ENCODE measurements around the gene PLAC9.

The PLAC9 gene

DNA sequence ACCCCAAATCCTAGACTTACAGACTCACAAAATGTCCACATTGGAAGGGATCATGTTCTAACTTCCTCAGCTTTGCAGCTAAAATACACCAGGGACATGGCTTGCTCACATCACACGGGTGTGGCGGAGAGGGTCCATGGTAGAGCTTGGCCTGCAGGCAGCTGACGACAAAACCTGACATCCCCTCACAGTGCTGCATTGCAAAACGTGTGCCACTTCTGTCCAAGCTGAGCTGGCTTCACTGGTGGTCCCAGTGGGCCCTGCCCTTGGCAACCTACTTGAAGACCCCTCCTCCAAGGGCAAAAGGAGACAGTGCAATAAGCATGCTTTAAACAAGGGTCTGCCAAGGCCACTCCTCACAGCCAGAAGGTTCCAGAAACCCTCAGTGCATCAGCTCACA lies 50.9 kb downstream of the PLAC9 start:
- no peak for DNase-seq (ENCODE audit: low read depth in 2 of 2)

DNA sequence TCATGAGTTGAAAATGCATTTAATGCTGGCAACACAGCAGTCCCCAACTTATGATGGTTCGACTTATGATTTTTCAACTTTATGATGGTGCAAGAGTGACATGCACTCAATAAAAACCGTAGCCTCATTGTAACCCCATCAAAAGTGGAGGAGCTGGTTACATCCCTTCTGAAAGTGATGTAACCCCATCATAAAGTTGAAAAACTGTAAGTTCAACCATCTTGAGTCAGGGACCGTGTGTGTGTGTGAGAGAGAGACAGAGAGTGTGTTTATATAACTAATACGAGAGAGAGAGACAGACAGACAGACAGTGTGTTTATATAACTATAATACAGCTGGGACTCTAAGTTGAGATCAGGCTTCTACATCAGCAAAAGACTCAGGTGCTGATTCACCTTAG lies 51.8 kb downstream of the PLAC9 start:
- DNase-seq (ENCODE audit: low read depth in 2 of 2): no peak

DNA sequence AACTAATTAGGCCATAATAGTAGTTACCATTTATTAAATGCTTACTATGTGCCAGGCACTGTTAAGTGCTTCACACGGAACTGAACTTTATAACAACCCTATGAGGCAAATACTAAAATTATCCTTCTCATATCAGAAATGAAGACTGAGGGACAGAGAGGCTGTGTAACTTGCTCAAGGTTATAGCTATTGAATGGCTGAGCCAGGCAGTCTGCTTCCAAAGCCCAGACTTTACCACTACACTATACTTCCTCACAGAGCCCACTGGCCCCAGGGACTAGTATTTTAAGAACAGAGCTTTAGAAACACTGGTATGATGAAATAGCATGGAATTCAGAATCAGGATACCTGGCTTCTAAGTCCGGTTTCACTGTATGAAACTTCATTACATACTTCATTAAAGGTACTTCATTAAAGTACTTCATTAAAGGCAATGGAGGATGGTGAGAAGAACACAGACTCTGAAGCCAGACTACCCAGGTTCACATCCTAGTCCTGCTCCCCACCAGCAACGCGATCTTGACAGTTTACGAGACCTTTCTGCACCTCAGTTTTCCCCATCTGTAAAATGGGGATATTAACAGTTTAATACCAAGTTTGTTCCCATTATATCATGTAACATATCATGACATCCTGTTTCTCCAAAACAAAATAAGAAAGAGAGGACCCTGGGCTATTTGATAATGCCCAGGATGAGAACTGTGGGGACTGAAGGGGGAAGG lies 53.2 kb downstream of the PLAC9 start:
- DNase-seq (ENCODE audit: low read depth in 2 of 2): no peak

DNA sequence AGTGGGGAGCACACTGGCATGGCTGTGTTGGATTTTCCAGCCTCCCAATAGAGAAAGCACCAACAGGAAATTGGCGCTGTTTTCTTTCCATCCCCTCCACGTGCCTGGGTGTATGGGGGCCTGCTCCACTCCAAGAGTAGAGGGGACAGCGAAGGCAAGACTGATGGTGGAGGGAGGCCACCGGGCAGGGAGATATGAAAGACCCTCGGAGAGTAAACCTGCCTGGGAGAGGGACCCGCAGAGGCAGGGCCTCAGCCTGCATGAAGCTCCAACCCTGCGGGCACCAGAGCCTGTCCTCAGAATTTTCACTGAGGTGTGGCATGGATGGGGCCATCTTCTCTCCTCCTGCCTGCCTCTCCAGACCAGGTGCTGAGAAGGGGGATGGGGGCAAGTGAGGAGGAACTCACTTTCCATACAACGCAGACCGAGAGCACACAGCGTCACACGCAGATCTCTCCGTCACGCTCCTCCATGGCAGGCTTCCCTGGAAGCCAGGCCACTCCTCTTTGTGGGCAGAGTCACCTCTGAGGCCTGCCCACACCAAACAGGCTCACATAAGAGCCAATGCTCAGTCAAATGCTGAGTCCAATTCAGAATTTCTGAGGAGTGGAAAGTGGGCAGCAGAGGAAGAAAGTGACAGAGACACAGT lies 54.0 kb downstream of the PLAC9 start:
- DNase-seq (ENCODE audit: low read depth in 2 of 2): no peak

DNA sequence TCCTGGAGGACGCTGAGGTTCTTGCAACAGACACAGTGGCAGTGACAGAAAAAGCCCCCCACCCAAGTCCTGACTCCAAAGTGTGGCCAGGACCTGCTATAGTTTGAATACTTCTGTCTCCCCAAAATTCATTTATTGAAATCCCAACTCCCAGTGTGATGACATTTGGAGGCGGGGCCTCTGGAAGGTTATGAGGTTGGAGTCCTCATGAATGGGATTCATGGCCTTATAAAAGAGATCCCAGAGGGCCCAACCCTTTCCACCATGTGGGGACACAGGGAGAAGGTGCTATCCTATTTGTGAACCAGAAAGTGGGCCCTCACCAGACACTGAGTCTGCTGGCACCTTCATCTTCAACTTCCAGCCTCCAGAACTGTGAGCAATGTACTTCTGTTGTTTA lies 54.5 kb downstream of the PLAC9 start:
- no peak for DNase-seq (ENCODE audit: low read depth in 2 of 2)

DNA sequence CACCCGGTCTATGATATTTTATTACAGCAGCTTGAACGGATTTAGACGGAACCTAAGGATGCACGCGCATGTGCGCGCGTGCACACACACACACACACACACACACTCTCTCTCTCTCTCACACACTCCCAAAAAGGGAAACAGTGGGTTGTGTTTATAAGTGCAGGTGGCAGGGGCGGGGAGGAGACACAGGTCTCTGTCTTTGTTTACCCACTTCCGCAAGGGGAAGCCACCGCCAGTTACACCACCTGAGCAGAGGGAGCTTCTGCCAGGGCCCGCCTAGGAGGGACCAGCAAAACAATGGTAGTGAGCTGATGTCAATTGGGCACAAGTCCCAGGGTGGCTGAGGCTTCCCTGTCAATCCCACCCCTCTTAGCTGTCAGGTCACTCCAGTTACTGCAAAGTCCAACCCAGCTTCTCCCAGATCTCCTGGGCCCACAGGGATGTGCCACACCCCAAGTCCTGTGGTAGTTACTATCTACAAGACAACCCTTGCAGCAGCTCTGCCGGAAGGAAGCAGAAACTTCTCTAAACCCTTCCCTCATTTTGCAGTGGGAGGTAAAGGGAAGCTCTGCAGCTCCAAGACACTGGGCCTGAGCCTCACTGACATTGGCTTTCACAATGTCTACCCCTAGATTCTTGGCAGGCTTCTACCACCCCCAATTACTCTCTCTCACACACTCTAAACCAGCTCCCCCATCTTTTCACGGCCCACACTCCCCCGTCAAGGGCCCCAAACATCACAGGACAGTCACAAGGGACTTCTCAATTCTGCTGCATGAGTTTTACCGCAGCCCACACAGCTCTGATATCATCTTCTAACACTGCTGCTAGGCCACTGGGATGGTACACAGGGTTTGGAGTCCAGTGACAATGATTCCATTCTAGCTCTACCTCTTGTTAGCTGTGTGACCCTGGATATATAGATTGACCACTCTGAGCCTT lies 55.2 kb downstream of the PLAC9 start:
- DNase-seq (ENCODE audit: low read depth in 2 of 2): peak in 1 of 2 donors; percentile 36

DNA sequence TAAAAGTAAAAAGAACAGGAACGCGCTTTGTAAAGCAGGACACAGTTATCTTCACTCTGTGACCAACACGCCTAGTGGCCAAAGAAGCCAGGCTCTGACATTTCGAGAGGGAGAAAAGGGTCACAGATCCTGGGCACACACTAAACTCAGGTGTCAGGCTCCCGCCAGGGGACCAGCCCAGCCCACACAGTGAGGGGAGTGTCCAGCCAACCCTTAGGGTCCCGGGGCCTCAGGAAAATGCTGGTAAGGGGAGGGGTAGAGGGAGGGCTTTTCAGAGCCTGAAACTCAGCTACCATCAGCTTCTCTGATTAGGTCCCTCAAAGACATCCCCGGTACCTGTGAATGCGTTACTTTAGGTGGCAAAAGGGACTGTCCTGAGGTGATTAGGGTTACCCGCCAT lies 56.2 kb downstream of the PLAC9 start:
- no peak for DNase-seq (ENCODE audit: low read depth in 2 of 2)

DNA sequence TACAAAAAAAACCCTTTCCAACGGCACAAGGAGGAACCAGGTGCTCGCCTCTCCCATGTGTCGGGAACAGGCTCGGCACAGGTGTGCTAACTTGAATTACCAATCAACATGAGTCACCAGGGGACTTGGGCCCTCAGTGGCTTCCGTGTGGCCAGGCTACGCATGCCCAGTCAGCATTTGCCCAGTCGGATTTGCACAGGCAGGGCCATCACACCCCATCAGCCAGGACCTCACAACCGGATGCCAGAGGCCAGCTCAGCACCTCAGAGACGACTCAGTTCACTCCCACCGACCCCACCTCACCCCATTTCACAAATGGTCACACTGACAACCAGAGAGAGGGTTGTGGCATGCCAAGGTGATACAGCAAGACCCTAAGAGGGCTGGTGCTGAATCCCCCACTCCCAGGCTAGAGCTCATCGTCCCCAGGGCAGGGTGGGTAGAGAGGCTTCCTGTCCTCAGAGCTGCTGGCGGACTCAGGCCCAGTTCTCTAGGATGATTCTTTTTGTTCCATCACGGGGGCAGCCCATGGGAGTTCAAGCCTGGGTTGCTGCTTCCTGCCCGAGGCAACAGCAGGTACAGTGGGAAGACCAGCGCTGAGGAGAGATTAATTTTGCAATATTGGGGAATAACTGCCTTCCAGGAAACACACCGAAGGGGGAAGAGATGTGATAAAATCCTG lies 59.2 kb downstream of the PLAC9 start:
- DNase-seq (ENCODE audit: low read depth in 2 of 2): no peak

DNA sequence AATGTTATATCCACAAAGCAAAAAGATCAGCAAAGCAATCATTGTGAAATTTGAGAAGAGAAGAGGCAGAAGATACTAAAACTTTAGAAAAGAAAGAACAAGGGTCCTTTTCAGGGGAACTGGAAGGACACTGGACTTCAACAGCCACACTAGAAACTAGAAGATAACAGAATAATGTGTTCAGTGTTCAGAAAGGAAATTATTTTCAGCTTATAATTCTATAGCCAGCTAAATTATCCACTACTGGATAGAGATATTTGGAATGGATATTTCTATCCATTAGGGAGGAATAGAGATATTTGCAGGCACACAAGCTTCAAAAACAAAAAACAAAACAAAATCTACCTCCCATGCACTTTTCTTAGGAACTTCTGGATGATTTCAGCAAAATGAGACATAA lies 60.0 kb downstream of the PLAC9 start:
- DNase-seq (ENCODE audit: low read depth in 2 of 2): no peak

DNA sequence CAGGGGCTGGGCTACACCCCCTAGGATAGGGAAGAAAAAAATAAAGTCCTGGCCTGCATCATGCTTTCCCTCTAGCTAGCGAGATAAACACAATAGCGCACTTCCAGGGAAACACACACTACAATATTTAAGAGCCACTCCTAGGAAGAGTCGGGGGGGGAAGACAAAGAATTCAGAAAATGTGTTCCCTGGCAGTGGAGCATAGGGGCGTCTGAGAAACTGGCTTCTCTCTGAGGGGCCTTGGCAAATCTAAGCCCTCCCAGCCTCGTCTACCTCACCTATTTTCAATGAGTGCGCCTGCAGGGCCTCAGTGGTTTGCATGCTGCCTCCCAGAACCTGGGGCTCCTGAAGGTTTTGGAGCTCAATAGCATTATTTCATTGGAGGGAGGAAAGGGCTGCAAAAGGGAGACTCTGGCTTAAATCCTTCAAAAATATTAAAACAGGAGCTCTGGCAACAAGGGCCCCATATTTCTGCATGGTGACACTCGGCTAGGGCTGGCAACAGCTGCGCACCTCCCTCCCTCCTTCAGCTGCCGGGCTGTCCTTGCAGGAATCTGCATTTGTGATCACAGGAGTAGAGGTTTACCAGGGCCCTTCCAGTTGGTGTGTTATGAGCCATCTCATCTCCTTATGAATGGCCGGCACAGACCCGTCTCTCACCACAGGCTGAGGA lies 62.0 kb downstream of the PLAC9 start:
- DNase-seq (ENCODE audit: low read depth in 2 of 2): no peak

Data from activated CD4-positive, alpha-beta T cell treated with anti-CD3 and anti-CD28 coated beads for 24 hours (primary cell).